H1 (cell line): ENCODE results near the gene CERKL.

Experiments used
- CEBPB ChIP-seq: IDR thresholded peaks from 2 replicates; pipeline ENCODE4 v1.6.1; 2012; ENCODE audit warnings: low read depth, low read length
- CHD2 ChIP-seq: IDR thresholded peaks from 2 replicates; pipeline ENCODE4 v1.6.1; 2012; ENCODE audit warnings: low read length, improper control_type of control experiment
- EZH2 ChIP-seq: fragments of 200-600 bp; sonication (generic); IDR thresholded peaks from 2 replicates; pipeline ENCODE4 v1.7.1; 2012; ENCODE audit warnings: low read depth, mild to moderate bottlenecking, moderate library complexity, low read length, inconsistent platforms; ENCODE audit not compliant: severe bottlenecking
- KDM1A ChIP-seq: fragments of 200-600, 300-600 bp; sonication (generic); IDR thresholded peaks from 2 replicates; pipeline ENCODE4 v1.7.1; 2016; ENCODE audit warnings: mild to moderate bottlenecking, low read length, borderline replicate concordance
- MAFK ChIP-seq: IDR thresholded peaks from 2 replicates; pipeline ENCODE4 v1.6.1; 2012; ENCODE audit warnings: low read depth, mild to moderate bottlenecking, improper control_type of control experiment, low read length
- POLR2A ChIP-seq, 2 experiments: IDR thresholded peaks; 1 replicate in 1 of 2; 2 replicates in 1 of 2; pipeline ENCODE4 v1.6.1; 2011; ENCODE audit warnings: low read depth in 2 of 2, low read length in 2 of 2, mild to moderate bottlenecking in 2 of 2; ENCODE audit errors: control extremely low read depth in 1 of 2
- POLR2AphosphoS5 ChIP-seq: IDR thresholded peaks from 2 replicates; pipeline ENCODE4 v1.6.1; 2011; ENCODE audit warnings: low read depth, low read length
- SIN3A ChIP-seq, 2 experiments: IDR thresholded peaks in 1 of 2; conservative IDR thresholded peaks in 1 of 2; 2 replicates each; pipeline ENCODE4 v1.6.1; 2011 to 2012; ENCODE audit warnings: low read length in 2 of 2, improper control_type of control experiment in 1 of 2, low read depth in 1 of 2, mild to moderate bottlenecking in 1 of 2
- SUZ12 ChIP-seq: fragments of 200-600 bp; sonication (generic); IDR thresholded peaks from 2 replicates; pipeline ENCODE4 v1.6.1; 2012; ENCODE audit warnings: mild to moderate bottlenecking, inconsistent platforms, low read length, moderate library complexity, mixed read lengths
- TAF7 ChIP-seq: optimal IDR thresholded peaks from 2 replicates; pipeline ENCODE3; 2011; ENCODE audit warnings: low read depth, mild to moderate bottlenecking, inconsistent platforms, low read length, moderate library complexity, borderline replicate concordance
- YY1 ChIP-seq: IDR thresholded peaks from 2 replicates; pipeline ENCODE4 v1.6.1; 2011; ENCODE audit warnings: low read depth, mild to moderate bottlenecking, low read length
- TF ChIP-seq, protein P1 (sequence below): IDR thresholded peaks from 2 replicates; pipeline ENCODE4 v1.6.1; 2012; ENCODE audit warnings: inconsistent platforms
- TF ChIP-seq, protein P2 (sequence below), 3 experiments: IDR thresholded peaks; 1 replicate in 2 of 3; 2 replicates in 1 of 3; pipeline versions ENCODE4 v1.5.1 to v1.6.1; 2011; ENCODE audit warnings: low read length in 3 of 3, mild to moderate bottlenecking in 3 of 3, inconsistent platforms in 2 of 3, low read depth in 1 of 3, moderate library complexity in 1 of 3; ENCODE audit not compliant: insufficient read depth in 1 of 3; ENCODE audit errors: control extremely low read depth in 1 of 3
- TF ChIP-seq, protein P3 (sequence below): IDR thresholded peaks from 2 replicates; pipeline ENCODE4 v1.6.1; 2011; ENCODE audit warnings: low read length, improper control_type of control experiment

DNA sequence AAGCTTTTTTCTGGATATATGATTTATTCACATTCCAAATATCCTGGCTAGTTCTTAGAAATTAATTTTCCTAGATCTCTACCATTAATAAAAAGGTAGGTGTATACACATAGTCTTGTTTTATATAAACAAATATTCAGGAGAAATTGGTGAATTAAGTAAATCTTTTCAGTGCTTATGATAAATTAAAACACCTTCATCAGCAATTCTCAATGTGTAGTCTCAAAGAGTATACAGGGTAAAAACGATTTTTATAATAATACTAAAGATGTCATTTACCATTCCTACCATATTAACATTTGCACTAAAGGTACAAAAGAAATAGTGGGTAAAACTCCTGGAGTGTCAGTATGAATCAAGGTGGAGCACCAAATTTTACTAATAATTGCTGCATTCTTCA is 40.2 kb downstream of the CERKL start:
- TF ChIP-seq YY1: no peak
- TF ChIP-seq, protein P1, sequence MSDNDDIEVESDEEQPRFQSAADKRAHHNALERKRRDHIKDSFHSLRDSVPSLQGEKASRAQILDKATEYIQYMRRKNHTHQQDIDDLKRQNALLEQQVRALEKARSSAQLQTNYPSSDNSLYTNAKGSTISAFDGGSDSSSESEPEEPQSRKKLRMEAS: no peak
- TF ChIP-seq SIN3A (conservative IDR thresholded peaks at IDR 0.05 in 1 of 2, IDR thresholded peaks at IDR 0.05 in 1 of 2; ENCODE audit: low read depth in 1 of 2, low read length in 2 of 2): no peak
- no peak for TF ChIP-seq POLR2A (IDR thresholded peaks at IDR 0.05; ENCODE audit: control extremely low read depth in 1 of 2, low read depth in 2 of 2, low read length in 2 of 2)
- TF ChIP-seq CHD2: no peak
- TF ChIP-seq, protein P2, sequence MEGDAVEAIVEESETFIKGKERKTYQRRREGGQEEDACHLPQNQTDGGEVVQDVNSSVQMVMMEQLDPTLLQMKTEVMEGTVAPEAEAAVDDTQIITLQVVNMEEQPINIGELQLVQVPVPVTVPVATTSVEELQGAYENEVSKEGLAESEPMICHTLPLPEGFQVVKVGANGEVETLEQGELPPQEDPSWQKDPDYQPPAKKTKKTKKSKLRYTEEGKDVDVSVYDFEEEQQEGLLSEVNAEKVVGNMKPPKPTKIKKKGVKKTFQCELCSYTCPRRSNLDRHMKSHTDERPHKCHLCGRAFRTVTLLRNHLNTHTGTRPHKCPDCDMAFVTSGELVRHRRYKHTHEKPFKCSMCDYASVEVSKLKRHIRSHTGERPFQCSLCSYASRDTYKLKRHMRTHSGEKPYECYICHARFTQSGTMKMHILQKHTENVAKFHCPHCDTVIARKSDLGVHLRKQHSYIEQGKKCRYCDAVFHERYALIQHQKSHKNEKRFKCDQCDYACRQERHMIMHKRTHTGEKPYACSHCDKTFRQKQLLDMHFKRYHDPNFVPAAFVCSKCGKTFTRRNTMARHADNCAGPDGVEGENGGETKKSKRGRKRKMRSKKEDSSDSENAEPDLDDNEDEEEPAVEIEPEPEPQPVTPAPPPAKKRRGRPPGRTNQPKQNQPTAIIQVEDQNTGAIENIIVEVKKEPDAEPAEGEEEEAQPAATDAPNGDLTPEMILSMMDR (IDR thresholded peaks at IDR 0.05; ENCODE audit: control extremely low read depth in 1 of 3, insufficient read depth in 1 of 3, low read depth in 1 of 3, low read length in 3 of 3): no peak
- TF ChIP-seq, protein P3, sequence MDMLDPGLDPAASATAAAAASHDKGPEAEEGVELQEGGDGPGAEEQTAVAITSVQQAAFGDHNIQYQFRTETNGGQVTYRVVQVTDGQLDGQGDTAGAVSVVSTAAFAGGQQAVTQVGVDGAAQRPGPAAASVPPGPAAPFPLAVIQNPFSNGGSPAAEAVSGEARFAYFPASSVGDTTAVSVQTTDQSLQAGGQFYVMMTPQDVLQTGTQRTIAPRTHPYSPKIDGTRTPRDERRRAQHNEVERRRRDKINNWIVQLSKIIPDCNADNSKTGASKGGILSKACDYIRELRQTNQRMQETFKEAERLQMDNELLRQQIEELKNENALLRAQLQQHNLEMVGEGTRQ: no peak
- no peak for TF ChIP-seq POLR2AphosphoS5
- TF ChIP-seq MAFK: no peak
- no peak for TF ChIP-seq TAF7
- no peak for TF ChIP-seq CEBPB
- TF ChIP-seq EZH2: no peak
- TF ChIP-seq SUZ12: no peak
- TF ChIP-seq KDM1A: no peak
